Transverse colon (tissue), 4 donors: ENCODE data around the gene RPL18A. TPM values are rescaled to one million over a fixed set of nuclear protein-coding genes. Genes with fewer than 3 reads are reported as not detected.

ENCODE experiments used
- DNase-seq: peaks from one replicate; pipeline ENCODE4 v3.0.0-alpha.2; 2019
- H3K27ac ChIP-seq, 4 donors: fragments of 200-600 bp; sonication (generic); 2 replicates each; pipeline ENCODE4 v1.5.1; 2016 to 2018; ENCODE audit warnings: inconsistent platforms in 4 of 4
- H3K27me3 ChIP-seq: fragments of 200-600 bp; sonication (generic); 2 replicates; pipeline ENCODE4 v1.5.1; 2017; ENCODE audit warnings: inconsistent platforms
- H3K36me3 ChIP-seq, 4 donors: fragments of 200-600 bp; sonication (generic); 2 replicates each; pipeline ENCODE4 v1.5.1; 2017 to 2019; ENCODE audit warnings: inconsistent platforms in 4 of 4
- H3K4me1 ChIP-seq, 4 donors: fragments of 200-600 bp; sonication (generic); 2 replicates each; pipeline ENCODE4 v1.5.1; 2017 to 2020; ENCODE audit warnings: inconsistent platforms in 4 of 4
- H3K4me3 ChIP-seq, 4 donors: fragments of 200-600 bp; sonication (generic); 1 replicate in 1 of 4; 2 replicates in 3 of 4; pipeline versions ENCODE4 v1.5.1 to v1.6.1; 2017 to 2019; ENCODE audit warnings: inconsistent platforms in 4 of 4
- H3K9me3 ChIP-seq, 2 donors: fragments of 200-600 bp; sonication (generic); 2 replicates each; pipeline ENCODE4 v1.5.1; 2017 to 2019; ENCODE audit warnings: inconsistent platforms in 2 of 2
- CTCF ChIP-seq, 5 experiments: fragments of 200-600 bp in 3 of 5; fragments of 450-650 bp in 2 of 5; sonication (generic) in 3 of 5; IDR thresholded peaks; 1 replicate in 2 of 5; 2 replicates in 3 of 5; pipeline ENCODE4 v1.5.1; 2016 to 2017; ENCODE audit warnings: antibody characterized with exemption in 5 of 5, inconsistent platforms in 3 of 5, mild to moderate bottlenecking in 2 of 5, moderate library complexity in 1 of 5
- EP300 ChIP-seq: sonication (generic); formaldehyde crosslinking; IDR thresholded peaks from one replicate; pipeline ENCODE4 v1.6.1; 2017; ENCODE audit warnings: antibody characterized with exemption, low read depth
- POLR2A ChIP-seq: fragments of 450-650 bp; IDR thresholded peaks from one replicate; pipeline ENCODE4 v1.6.1; 2016; ENCODE audit warnings: antibody characterized with exemption, mild to moderate bottlenecking, moderate library complexity
- POLR2AphosphoS5 ChIP-seq, 3 donors: sonication (generic); formaldehyde crosslinking; IDR thresholded peaks; one replicate each; pipeline ENCODE4 v1.6.1; 2016; ENCODE audit warnings: antibody characterized with exemption in 3 of 3
- WGBS, 2 donors: methylation state at CpG; one replicate each; pipeline ENCODE4 v1.1.5; 2018; ENCODE audit warnings: low coverage in 1 of 2; 5-methylcytosine and 5-hydroxymethylcytosine counted together
- in situ Hi-C, 4 donors: fragments of 200-750 bp; cut with MboI; loops; one replicate each; pipeline versions ENCODE4 v1.15.0 to v1.15.1; 2017; ENCODE audit warnings: low sequenced_read_pairs in 3 of 4, low pct_ligation_motif_present in 1 of 4, low pct_unique_long_range_greater_than_20kb in 1 of 4
- intact Hi-C: fragments of 100-400 bp; cut with DNase I; formaldehyde crosslinking; loops from one replicate; pipeline ENCODE4 v1.15.1; 2023; ENCODE audit warnings: low total_unique reads
- total RNA-seq, 4 donors: library from RNA; depleted of rRNA; stranded (reverse); fragments of >200 nt; gene quantifications; one replicate each; pipeline ENCODE4 v1.1.0, GENCODE V29; 2016

RPL18A gene
- total RNA-seq, 4 donors from 2014 or later: 727 to 1,372 (median 1,071) TPM

DNA sequence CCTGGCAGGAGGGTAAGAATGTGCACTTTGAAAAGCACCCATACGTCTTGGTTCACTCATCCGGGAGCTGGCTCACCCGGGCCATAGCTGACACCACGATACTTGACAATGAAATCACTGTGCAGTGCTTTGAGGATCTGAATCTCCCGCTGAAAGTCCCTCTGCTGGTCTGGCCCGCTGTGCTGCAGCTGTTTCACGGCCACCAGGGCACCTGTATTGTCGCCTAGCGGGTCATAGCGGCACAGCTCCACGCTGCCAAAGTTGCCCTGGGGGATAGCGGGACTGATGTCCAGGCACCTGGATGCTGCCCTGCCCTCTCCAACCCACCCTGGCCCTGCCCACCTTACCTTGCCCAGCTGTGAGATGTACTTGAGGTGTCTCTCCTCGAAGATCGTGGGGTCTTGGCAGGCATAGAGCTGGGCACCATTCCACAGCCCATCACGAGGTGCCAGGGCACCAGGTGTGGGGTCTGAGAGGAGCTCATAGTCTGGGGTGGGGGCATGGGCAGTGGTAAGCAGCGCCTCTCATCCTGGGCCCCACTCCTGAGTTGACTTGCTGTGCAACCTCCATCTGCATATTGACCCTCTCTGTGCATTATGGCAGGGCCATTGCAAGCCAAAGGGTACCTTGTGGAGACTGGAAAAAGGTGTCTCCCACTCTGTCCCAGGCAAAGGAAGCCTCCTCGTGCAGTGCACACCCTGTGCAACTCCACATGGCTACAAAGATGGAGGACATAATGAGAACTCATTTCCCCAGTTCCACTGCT, 27.1 kb upstream of the RPL18A start:
- Histone ChIP-seq H3K27me3 (peaks cover 32% of the 10 kb centered on the region), H3K4me3 (no peak overlapping the region), H3K27ac (no peak overlapping the region), H3K4me1 (peaks cover 0 to 16% (median 5%) of the 10 kb centered on the region in 4 donors), H3K9me3 (no peaks in the 10 kb centered on the region), H3K36me3 (no peaks in the 10 kb centered on the region)
- 57 to 72% methylated on average over 3 to 17 of the region's 17 CpGs for WGBS, 2 donors
- intact Hi-C loops (no loop called here), in situ Hi-C loops (no loop called here)
- no peak for DNase-seq
- no peak for TF ChIP-seq POLR2A
- TF ChIP-seq POLR2AphosphoS5 (IDR thresholded peaks at IDR 0.05): no peak
- no peak for TF ChIP-seq CTCF (IDR thresholded peaks at IDR 0.05)
- TF ChIP-seq EP300: no peak

DNA sequence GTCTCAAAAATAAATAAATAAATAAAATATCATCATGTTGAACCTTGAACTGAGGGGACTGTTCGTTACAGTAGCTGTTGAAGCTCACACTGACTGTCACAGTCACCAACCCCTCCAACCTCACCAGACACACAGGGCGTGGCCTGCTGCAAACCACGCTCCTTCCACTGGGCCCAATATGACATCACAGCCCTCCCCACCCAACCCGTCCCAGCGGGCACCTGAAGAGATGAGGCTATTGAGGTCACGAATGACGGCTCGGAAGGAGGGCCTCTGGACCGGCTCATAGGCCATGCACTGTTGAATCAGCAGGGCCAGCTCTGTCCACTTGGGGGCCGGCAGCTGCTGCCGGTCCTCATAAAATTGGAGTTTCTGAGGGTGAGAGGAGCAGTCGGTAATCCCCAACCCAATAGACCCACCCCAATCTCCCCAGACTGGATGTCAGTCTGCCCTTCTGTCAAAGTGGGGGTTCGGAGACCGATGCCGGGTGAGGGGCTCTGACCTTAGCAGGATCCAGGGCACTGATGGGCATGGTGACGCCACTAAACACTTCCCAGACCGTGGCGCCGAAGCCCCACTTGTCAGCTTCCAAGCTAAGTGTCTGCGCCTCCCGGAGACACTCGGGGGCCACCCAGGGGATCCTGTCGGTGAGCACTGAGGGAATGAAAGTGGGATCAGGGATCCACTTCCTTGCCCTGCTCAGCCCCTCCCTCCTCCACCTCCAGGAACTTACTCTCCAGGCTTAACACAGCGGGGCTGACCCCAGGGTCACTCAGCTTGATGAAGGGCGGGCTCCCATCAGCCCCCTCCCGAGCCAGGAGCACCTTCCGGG, 25.1 kb upstream of the RPL18A start:
- WGBS, 2 donors: 70% methylated on average over 27 of the region's 27 CpGs; no CpG with 5 or more reads in 1 of the 2 donors
- in situ Hi-C loops: no loop called here
- intact Hi-C loops: no loop called here

DNA sequence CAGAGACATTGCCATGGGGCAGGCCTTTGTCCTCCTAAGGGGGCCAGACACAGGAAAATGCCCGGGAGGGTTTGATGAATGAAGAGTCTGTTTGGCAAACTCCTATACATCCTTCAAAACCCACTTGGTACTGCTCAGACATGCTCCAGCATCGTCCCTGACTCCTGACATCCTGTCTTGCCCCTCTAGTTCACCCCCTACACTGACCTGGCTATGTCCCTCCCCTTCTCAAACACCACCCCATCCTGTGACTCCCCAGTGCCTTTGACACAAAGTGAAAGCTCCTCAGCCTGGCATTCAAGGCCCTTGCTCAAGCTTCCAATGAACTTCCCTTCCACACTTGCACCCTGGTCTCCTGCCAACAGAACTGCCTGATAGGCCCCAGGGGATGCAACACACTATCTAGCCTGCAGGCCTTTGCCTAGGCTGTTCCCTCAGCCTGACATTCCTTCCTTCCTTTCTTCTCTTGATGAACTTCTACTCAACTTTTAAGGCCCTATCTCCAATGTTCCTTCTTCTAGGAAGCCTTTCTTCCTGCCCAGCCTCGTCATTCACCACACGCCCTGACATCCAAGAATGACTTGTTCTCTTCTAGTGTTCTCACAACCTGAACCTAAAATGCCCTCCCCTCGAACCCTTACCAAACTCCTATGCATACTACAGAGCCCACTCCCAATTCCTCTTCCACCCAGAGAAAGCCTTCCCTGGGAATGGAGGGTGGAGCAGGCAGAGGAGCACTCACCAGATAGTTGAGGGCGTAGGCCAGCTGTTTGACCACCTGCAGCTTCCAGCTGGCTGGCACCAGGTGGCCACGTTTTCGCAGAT, 24.3 kb upstream of the RPL18A start:
- Histone ChIP-seq H3K9me3 (no peaks in the 10 kb centered on the region), H3K27ac (no peak overlapping the region), H3K36me3 (no peaks in the 10 kb centered on the region), H3K27me3 (peaks cover 29% of the 10 kb centered on the region), H3K4me3 (no peak overlapping the region), H3K4me1 (peaks cover 0 to 9% (median under 1%) of the 10 kb centered on the region in 4 donors)
- in situ Hi-C loops (no loop called here), intact Hi-C loops (no loop called here)
- no peak for TF ChIP-seq CTCF (IDR thresholded peaks at IDR 0.05)
- peak in 1 of 3 donors; percentile 28 for TF ChIP-seq POLR2AphosphoS5 (IDR thresholded peaks at IDR 0.05)
- WGBS, 2 donors: 69% methylated on average over 3 to 8 of the region's 8 CpGs
- no peak for DNase-seq

More for the DNA sequence above, 25.1 kb upstream of the RPL18A start:
- no peak for DNase-seq
- H3K4me3 ChIP-seq: no peak overlapping the region
- H3K9me3 ChIP-seq: no peaks in the 10 kb centered on the region
- peaks cover 0 to 16% (median 5%) of the 10 kb centered on the region in 4 donors for H3K4me1 ChIP-seq
- H3K27ac ChIP-seq: no peak overlapping the region
- peaks cover 32% of the 10 kb centered on the region for H3K27me3 ChIP-seq
- H3K36me3 ChIP-seq: no peaks in the 10 kb centered on the region
- TF ChIP-seq POLR2AphosphoS5 (IDR thresholded peaks at IDR 0.05): no peak
- no peak for TF ChIP-seq EP300
- TF ChIP-seq CTCF (IDR thresholded peaks at IDR 0.05): no peak
- no peak for TF ChIP-seq POLR2A

DNA sequence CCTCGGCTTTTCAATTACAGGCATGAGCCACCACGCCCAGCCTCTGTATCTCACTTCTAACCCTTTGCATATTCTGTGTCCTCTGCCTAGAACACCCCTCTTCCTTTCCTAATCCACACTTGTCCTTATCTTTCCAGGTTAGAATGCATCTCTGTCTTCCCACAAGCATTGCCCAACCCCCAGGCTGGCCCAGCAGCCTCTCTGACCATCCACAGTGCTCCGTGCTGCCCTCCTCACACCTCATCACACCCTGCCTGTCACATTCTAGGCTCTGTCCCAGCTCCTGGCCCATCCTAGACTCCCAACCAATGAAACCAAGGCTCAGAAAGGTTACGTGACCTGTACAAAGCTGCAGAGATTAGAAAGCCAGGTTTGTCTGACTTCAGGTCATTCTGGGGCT, 23.2 kb upstream of the RPL18A start:
- Histone ChIP-seq H3K36me3 (no peaks in the 10 kb centered on the region), H3K27me3 (peaks cover 33% of the 10 kb centered on the region), H3K9me3 (no peaks in the 10 kb centered on the region), H3K4me1 (peaks cover 0 to 4% (median under 1%) of the 10 kb centered on the region in 4 donors), H3K4me3 (no peak overlapping the region), H3K27ac (no peak overlapping the region)
- no peak for DNase-seq
- in situ Hi-C loops (no loop called here), intact Hi-C loops (no loop called here)
- WGBS, 2 donors: 33 to 59% methylated on average over 2 to 4 of the region's 4 CpGs
- TF ChIP-seq POLR2A: no peak
